ENCODE measurements around the gene PPP2R5E.

DNA sequence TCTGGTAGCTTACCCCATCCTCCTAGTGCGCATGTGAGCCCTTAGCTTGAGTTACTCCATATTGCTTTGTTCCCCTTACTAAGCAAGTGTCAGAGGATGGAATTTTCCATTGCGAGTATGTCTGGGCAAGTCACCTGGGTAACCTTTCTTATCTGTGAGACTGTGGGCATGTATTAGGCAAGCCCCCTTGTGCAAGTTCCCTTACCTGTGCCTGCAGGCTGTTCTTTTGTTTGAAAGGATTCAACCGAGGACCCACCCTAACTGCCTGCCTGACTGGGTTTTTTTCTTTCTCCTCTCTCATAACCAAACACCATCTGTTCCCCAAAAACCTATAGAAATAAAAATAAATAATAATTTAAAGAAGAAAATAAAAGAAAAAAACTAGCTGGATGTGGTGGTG lies 22.3 kb upstream of the PPP2R5E start:
- TF ChIP-seq CTCF (IDR thresholded peaks at IDR 0.05) (no peak), POLR2AphosphoS5 (IDR thresholded peaks at IDR 0.05) (no peak)

All from suprapubic skin (tissue), 3 donors.